ENCODE data around the gene ASTN1. TPM values are rescaled to one million over a fixed set of nuclear protein-coding genes. Genes with fewer than 3 reads are reported as not detected.

ASTN1 gene
- total RNA-seq, 1 donor from 2014 or later, result not detected

DNA sequence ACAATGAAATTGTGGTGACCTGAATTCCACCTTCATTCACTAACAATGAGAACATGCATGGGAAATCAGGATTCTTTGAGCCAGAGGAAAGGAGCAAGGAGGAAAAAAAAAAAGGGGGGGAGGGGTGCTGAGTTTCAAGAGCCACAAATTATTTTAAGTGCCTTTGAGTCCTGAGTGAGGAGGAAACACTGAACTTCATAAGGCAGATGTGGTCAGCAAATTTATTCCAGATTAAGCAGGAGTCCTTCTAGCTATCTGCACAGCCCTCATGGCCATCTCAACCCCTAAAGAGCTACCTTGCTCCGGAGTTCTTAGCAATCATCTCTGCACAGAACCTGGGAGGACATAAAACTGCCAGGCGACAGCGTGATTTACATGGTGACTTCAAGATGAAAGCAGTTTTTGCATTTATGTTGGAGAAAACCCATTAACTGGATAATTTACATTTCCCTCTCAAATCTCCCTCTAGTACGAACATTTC, 21.7 kb downstream of the ASTN1 start:
- no peak overlapping the region for H3K27ac Mint-ChIP-seq
- H3K36me3 Mint-ChIP-seq (ENCODE audit: low read depth), result no peaks in the 10 kb centered on the region
- no peak overlapping the region for H3K4me3 Mint-ChIP-seq (ENCODE audit: low read depth)
- no peak for DNase-seq (ENCODE audit: low spot score)
- no peaks in the 10 kb centered on the region for H3K9me3 Mint-ChIP-seq
- no peaks in the 10 kb centered on the region for H3K27me3 Mint-ChIP-seq (ENCODE audit: low read depth)
- H3K4me1 Mint-ChIP-seq (ENCODE audit: low read depth), result no peaks in the 10 kb centered on the region
- intact Hi-C loops (cut with micrococcal nuclease), result no loop called here

DNA sequence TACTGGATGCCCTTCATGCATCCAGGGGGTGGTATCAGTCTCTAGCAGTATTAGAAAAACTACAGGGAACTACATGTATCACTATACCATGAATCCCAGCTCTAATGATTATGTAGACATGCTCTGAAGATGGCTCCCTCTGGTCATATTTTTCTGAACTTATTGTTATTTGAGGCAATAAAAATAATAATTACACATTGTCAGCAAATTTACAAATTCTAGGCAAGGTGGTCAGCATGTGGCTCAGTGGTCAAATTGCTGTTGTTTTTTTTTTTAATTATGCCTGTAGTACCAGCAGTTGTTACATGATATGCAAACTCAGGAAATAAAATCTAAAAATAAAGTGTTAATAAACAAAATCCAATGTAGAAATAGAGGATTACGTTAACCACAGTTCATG, 22.5 kb downstream of the ASTN1 start:
- Mint-ChIP-seq H3K9me3 (no peaks in the 10 kb centered on the region), H3K27me3 (ENCODE audit: low read depth) (no peaks in the 10 kb centered on the region), H3K36me3 (ENCODE audit: low read depth) (no peaks in the 10 kb centered on the region), H3K27ac (no peak overlapping the region), H3K4me1 (ENCODE audit: low read depth) (no peaks in the 10 kb centered on the region), H3K4me3 (ENCODE audit: low read depth) (no peak overlapping the region)
- intact Hi-C loops (cut with micrococcal nuclease), result no loop called here
- no peak for DNase-seq (ENCODE audit: low spot score)

DNA sequence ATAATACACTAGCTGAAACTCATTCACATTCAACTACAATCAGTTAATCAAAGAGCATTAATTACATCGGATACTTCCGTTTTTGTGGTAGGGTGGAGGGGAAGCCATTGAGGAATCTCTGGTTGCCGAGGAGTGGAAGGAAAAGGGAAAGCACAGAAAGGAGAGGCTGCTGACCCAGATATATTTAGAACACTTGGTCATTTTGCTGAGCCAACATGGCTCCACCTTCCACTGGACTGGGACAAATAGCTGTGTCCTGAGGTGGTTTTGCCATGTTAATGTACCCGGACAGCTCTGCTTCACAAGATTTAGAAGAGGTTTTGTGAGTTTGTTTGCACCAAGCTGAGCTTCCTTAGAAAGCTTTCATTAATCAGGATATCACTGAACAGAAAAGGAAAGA, 26.2 kb downstream of the ASTN1 start:
- intact Hi-C loops (cut with micrococcal nuclease), result no loop called here
- Mint-ChIP-seq H3K27me3 (ENCODE audit: low read depth) (no peaks in the 10 kb centered on the region), H3K9me3 (no peaks in the 10 kb centered on the region), H3K4me1 (ENCODE audit: low read depth) (no peaks in the 10 kb centered on the region), H3K4me3 (ENCODE audit: low read depth) (no peak overlapping the region), H3K27ac (no peak overlapping the region), H3K36me3 (ENCODE audit: low read depth) (no peaks in the 10 kb centered on the region)
- no peak for DNase-seq (ENCODE audit: low spot score)

DNA sequence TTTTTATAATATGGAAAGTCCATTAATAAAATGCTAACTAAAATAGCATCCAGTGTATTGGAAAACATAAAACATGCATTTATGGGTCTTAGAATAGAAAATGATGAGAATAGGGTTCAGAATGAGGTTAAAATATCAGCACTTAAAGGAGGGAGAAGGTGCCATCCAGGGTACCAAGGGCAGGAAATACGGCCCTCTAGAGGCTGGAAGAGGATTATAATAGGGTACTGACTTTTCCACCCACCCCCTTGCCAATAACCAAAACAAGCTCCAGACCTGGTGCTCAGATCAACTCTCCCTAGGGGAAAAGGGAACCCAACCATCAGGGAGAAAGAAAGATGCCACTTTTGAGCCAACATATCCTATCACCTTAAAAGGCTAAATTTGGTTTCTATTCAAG, 26.7 kb downstream of the ASTN1 start:
- no peaks in the 10 kb centered on the region for H3K9me3 Mint-ChIP-seq

GRCh38 chr1:177135250-177135649, 29.3 kb downstream of the ASTN1 start:
- Mint-ChIP-seq H3K27ac (no peak overlapping the region), H3K36me3 (ENCODE audit: low read depth) (no peaks in the 10 kb centered on the region), H3K4me3 (ENCODE audit: low read depth) (no peak overlapping the region), H3K4me1 (ENCODE audit: low read depth) (no peaks in the 10 kb centered on the region), H3K9me3 (no peaks in the 10 kb centered on the region), H3K27me3 (ENCODE audit: low read depth) (no peaks in the 10 kb centered on the region)
- DNase-seq (ENCODE audit: low spot score), result no peak
- intact Hi-C loops (cut with micrococcal nuclease), result no loop called here

More for the DNA sequence above, 26.7 kb downstream of the ASTN1 start:
- no peak overlapping the region for H3K27ac Mint-ChIP-seq
- H3K36me3 Mint-ChIP-seq (ENCODE audit: low read depth), result no peaks in the 10 kb centered on the region
- no peak for DNase-seq (ENCODE audit: low spot score)
- H3K4me3 Mint-ChIP-seq (ENCODE audit: low read depth), result no peak overlapping the region
- intact Hi-C loops (cut with micrococcal nuclease), result no loop called here
- H3K27me3 Mint-ChIP-seq (ENCODE audit: low read depth), result no peaks in the 10 kb centered on the region
- H3K4me1 Mint-ChIP-seq (ENCODE audit: low read depth), result no peaks in the 10 kb centered on the region

GRCh38 chr1:177133977-177134538, 30.5 kb downstream of the ASTN1 start:
- no peak overlapping the region for H3K4me3 Mint-ChIP-seq (ENCODE audit: low read depth)
- no peak overlapping the region for H3K27ac Mint-ChIP-seq
- no peaks in the 10 kb centered on the region for H3K36me3 Mint-ChIP-seq (ENCODE audit: low read depth)
- H3K4me1 Mint-ChIP-seq (ENCODE audit: low read depth), result no peaks in the 10 kb centered on the region
- DNase-seq (ENCODE audit: low spot score), result no peak
- no peaks in the 10 kb centered on the region for H3K9me3 Mint-ChIP-seq
- no peaks in the 10 kb centered on the region for H3K27me3 Mint-ChIP-seq (ENCODE audit: low read depth)
- intact Hi-C loops (cut with micrococcal nuclease), result no loop called here

DNA sequence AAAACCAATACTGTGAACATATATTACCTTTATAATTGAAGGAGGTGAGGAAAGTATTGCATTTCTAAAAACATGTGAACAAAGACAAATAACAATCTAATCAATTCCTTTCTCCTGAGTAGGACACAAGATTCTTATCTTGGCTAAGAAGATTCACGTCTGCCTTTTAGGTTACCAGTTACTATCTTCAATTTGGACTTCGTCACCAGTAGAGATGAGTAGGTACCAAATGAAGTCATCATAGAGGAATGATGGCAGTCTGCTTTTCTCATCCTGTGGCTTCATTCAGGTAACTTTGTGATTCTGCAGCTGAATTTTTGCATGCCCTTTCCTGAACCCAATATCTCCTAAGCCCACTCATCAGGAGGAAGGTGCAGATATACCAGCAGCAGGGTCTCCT, 32.4 kb downstream of the ASTN1 start:
- Mint-ChIP-seq H3K4me3 (ENCODE audit: low read depth) (no peak overlapping the region), H3K9me3 (no peaks in the 10 kb centered on the region), H3K4me1 (ENCODE audit: low read depth) (no peaks in the 10 kb centered on the region), H3K27me3 (ENCODE audit: low read depth) (no peaks in the 10 kb centered on the region), H3K27ac (no peak overlapping the region), H3K36me3 (ENCODE audit: low read depth) (no peaks in the 10 kb centered on the region)
- intact Hi-C loops (cut with micrococcal nuclease), result no loop called here
- no peak for DNase-seq (ENCODE audit: low spot score)

- intact Hi-C loops (cut with micrococcal nuclease), result no loop called here
- H3K9me3 Mint-ChIP-seq, result no peaks in the 10 kb centered on the region
- no peak for DNase-seq (ENCODE audit: low spot score)
- no peaks in the 10 kb centered on the region for H3K36me3 Mint-ChIP-seq (ENCODE audit: low read depth)
- H3K4me1 Mint-ChIP-seq (ENCODE audit: low read depth), result no peaks in the 10 kb centered on the region
- H3K27me3 Mint-ChIP-seq (ENCODE audit: low read depth), result no peaks in the 10 kb centered on the region
- H3K27ac Mint-ChIP-seq, result no peak overlapping the region
- H3K4me3 Mint-ChIP-seq (ENCODE audit: low read depth), result no peak overlapping the region
Observed at GRCh38 chr1:177131723-177132122, 32.8 kb downstream of the ASTN1 start.

- Mint-ChIP-seq H3K27me3 (ENCODE audit: low read depth) (no peaks in the 10 kb centered on the region), H3K4me3 (ENCODE audit: low read depth) (no peak overlapping the region), H3K9me3 (no peaks in the 10 kb centered on the region), H3K4me1 (ENCODE audit: low read depth) (no peaks in the 10 kb centered on the region), H3K27ac (no peak overlapping the region), H3K36me3 (ENCODE audit: low read depth) (no peaks in the 10 kb centered on the region)
- DNase-seq (ENCODE audit: low spot score), result no peak
- intact Hi-C loops (cut with micrococcal nuclease), result no loop called here
Observed at GRCh38 chr1:177130451-177130945, 34.0 kb downstream of the ASTN1 start.

GRCh38 chr1:177128665-177129281, 35.7 kb downstream of the ASTN1 start:
- DNase-seq (ENCODE audit: low spot score), result no peak
- no peak overlapping the region for H3K27ac Mint-ChIP-seq

GRCh38 chr1:177126267-177126666, 38.2 kb downstream of the ASTN1 start:
- Mint-ChIP-seq H3K27ac (no peak overlapping the region), H3K9me3 (no peaks in the 10 kb centered on the region), H3K4me1 (ENCODE audit: low read depth) (no peaks in the 10 kb centered on the region), H3K27me3 (ENCODE audit: low read depth) (no peaks in the 10 kb centered on the region), H3K4me3 (ENCODE audit: low read depth) (no peak overlapping the region), H3K36me3 (ENCODE audit: low read depth) (no peaks in the 10 kb centered on the region)
- no peak for DNase-seq (ENCODE audit: low spot score)
- intact Hi-C loops (cut with micrococcal nuclease), result no loop called here

More at GRCh38 chr1:177128665-177129281, 35.7 kb downstream of the ASTN1 start:
- intact Hi-C loops (cut with micrococcal nuclease), result no loop called here
- H3K36me3 Mint-ChIP-seq (ENCODE audit: low read depth), result no peaks in the 10 kb centered on the region
- H3K4me1 Mint-ChIP-seq (ENCODE audit: low read depth), result no peaks in the 10 kb centered on the region
- H3K9me3 Mint-ChIP-seq, result no peaks in the 10 kb centered on the region
- no peak overlapping the region for H3K4me3 Mint-ChIP-seq (ENCODE audit: low read depth)
- H3K27me3 Mint-ChIP-seq (ENCODE audit: low read depth), result no peaks in the 10 kb centered on the region

- Mint-ChIP-seq H3K27ac (no peak overlapping the region), H3K9me3 (no peaks in the 10 kb centered on the region), H3K4me3 (ENCODE audit: low read depth) (no peak overlapping the region), H3K4me1 (ENCODE audit: low read depth) (no peaks in the 10 kb centered on the region), H3K36me3 (ENCODE audit: low read depth) (no peaks in the 10 kb centered on the region), H3K27me3 (ENCODE audit: low read depth) (no peaks in the 10 kb centered on the region)
- DNase-seq (ENCODE audit: low spot score), result no peak
- intact Hi-C loops (cut with micrococcal nuclease), result no loop called here
Observed at GRCh38 chr1:177124577-177125278, 39.8 kb downstream of the ASTN1 start.
